NCI-H2107 treated with DMSO at 0.1 percent for 48 hours (cell line): ENCODE data around the gene GSDME.
A peak's percentile ranks its signal among the peaks of the same experiment; 100 is the strongest.

Experiments used
- DNase-seq: peaks from one replicate; lab custom pipeline; 2025; ENCODE audit not compliant: unreplicated experiment; lab: John Stamatoyannopoulos, UW

Gene GSDME

GRCh38 chr7:24723178-24723530, 34.1 kb downstream of the GSDME start:
- DNase-seq = no peak

- DNase-seq = peak; percentile 66
These were observed 34.7 kb downstream of the GSDME start for GRCh38 chr7:24722386-24723177.

GRCh38 chr7:24721481-24722001, 35.7 kb downstream of the GSDME start:
- DNase-seq = no peak

GRCh38 chr7:24720283-24720682, 37.0 kb downstream of the GSDME start:
- DNase-seq = no peak

- peak; percentile 95 for DNase-seq
These were observed 38.2 kb downstream of the GSDME start for GRCh38 chr7:24718977-24719491.

- DNase-seq = no peak
These were observed 38.8 kb downstream of the GSDME start for GRCh38 chr7:24718431-24718831.

- no peak for DNase-seq
These were observed 39.5 kb downstream of the GSDME start for GRCh38 chr7:24717694-24718320.

GRCh38 chr7:24717247-24717622, 40.0 kb downstream of the GSDME start:
- no peak for DNase-seq

GRCh38 chr7:24716480-24717246, 40.6 kb downstream of the GSDME start:
- no peak for DNase-seq

GRCh38 chr7:24715661-24716479, 41.4 kb downstream of the GSDME start:
- no peak for DNase-seq

- no peak for DNase-seq
These were observed 42.1 kb downstream of the GSDME start for GRCh38 chr7:24715171-24715570.

- no peak for DNase-seq
These were observed 42.6 kb downstream of the GSDME start for GRCh38 chr7:24714676-24715010.

GRCh38 chr7:24713850-24714675, 43.2 kb downstream of the GSDME start:
- DNase-seq = no peak

GRCh38 chr7:24713039-24713793, 44.0 kb downstream of the GSDME start:
- DNase-seq = no peak

GRCh38 chr7:24709585-24710360, 47.5 kb downstream of the GSDME start:
- no peak for DNase-seq

GRCh38 chr7:24709051-24709450, 48.2 kb downstream of the GSDME start:
- no peak for DNase-seq

GRCh38 chr7:24707988-24708615, 49.2 kb downstream of the GSDME start:
- no peak for DNase-seq
